ENCODE data around the gene HIVEP1. TPM values are rescaled to one million over a fixed set of nuclear protein-coding genes. Genes with fewer than 3 reads are reported as not detected.

Gene HIVEP1
- total RNA-seq, 1 donor, result 18.8 TPM

DNA sequence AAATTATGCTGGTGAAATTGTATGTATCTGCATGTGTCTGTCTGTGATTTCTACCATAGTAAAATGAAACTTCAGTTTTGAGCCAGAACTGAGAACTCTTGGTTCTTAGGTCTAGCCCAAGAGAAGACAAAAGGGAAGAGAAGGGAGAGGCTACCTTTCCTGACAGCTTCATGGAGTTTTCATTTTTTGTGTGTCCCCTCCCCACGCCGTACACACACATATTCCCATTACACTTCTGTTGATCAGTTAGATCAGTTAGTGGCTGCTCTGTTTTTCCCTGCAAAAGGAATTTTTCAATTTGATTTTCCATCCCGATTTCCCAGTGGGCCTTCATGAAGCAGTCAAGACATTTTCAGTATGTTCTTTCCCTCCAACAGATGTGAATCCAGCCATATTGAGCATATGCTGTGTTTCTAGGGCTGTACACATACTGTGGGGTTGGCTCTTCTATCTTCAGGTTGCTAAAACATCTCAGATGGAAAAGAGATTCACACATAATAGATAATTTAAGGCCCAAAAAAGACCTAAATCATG lies 52.5 kb downstream of the HIVEP1 start:
- H3K9me3 ChIP-seq (ENCODE audit: low read depth, low read length), result no peaks in the 10 kb centered on the region
- H3K27ac ChIP-seq (ENCODE audit: low read depth, low read length), result peak overlapping the region; percentile 32
- TF ChIP-seq, protein P1, sequence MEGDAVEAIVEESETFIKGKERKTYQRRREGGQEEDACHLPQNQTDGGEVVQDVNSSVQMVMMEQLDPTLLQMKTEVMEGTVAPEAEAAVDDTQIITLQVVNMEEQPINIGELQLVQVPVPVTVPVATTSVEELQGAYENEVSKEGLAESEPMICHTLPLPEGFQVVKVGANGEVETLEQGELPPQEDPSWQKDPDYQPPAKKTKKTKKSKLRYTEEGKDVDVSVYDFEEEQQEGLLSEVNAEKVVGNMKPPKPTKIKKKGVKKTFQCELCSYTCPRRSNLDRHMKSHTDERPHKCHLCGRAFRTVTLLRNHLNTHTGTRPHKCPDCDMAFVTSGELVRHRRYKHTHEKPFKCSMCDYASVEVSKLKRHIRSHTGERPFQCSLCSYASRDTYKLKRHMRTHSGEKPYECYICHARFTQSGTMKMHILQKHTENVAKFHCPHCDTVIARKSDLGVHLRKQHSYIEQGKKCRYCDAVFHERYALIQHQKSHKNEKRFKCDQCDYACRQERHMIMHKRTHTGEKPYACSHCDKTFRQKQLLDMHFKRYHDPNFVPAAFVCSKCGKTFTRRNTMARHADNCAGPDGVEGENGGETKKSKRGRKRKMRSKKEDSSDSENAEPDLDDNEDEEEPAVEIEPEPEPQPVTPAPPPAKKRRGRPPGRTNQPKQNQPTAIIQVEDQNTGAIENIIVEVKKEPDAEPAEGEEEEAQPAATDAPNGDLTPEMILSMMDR (IDR thresholded peaks at IDR 0.05; ENCODE audit: extremely low read depth, low read depth, low read length), result no peak
- H3K27me3 ChIP-seq (ENCODE audit: insufficient read depth, low read length), result no peaks in the 10 kb centered on the region
- H4K20me1 ChIP-seq (ENCODE audit: insufficient read depth, low read length), result peaks cover 3% of the 10 kb centered on the region
- H3K79me2 ChIP-seq (ENCODE audit: insufficient read depth, low read length), result peaks cover 35% of the 10 kb centered on the region
- no peak overlapping the region for H3K4me3 ChIP-seq (ENCODE audit: insufficient read depth, low read length)
- H3K36me3 ChIP-seq (ENCODE audit: insufficient read depth, low read length), result no peaks in the 10 kb centered on the region
- peaks cover 8% of the 10 kb centered on the region for H3K4me1 ChIP-seq (ENCODE audit: insufficient read depth, low read length)
- no peak overlapping the region for H2AFZ ChIP-seq (ENCODE audit: low read length)
- no peak for DNase-seq (ENCODE audit: insufficient read length, low spot score, missing footprints)
- H3K4me2 ChIP-seq (ENCODE audit: insufficient read depth, low read length), result no peak overlapping the region

DNA sequence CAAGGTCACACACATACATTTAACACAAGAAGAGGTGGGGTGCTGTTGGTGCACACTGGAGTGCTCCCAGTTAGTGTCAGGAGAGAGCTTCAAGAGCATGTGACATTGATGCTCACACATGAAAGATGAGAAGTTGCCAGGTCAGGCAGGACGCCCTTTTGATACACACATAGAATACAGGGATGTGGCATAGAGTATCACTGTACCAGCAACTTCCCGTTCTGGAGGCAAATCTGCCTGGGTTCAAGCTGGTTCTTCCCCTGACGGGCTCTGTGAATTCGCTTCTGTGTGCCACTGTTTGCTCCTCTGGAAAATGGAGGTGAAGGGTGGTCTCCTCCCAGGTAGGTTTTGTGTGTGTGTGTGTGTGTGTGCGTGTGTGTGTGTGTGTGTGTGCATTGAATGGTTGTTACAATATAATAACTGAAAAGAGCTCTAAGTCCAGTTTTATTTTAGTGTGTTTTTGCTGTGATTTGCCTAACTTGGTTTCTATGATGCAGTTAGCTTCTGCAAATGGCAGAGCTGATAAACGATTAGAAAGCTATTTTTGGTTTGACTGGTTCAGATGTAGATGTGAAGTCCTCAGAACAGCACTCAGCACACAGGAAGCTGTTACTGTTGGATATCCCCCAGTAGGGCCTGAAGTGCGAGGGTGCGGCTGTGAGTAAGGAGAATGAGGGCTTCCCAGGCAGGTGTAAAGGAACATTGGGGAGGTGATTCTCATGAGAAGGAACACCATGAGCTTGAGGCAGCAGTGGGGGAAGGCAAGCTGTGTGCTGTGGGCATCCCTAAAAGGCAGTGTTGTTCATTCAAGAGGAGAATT lies 53.4 kb downstream of the HIVEP1 start:
- H3K4me3 ChIP-seq (ENCODE audit: insufficient read depth, low read length), result no peak overlapping the region
- no peak overlapping the region for H3K27ac ChIP-seq (ENCODE audit: low read depth, low read length)
- H3K79me2 ChIP-seq (ENCODE audit: insufficient read depth, low read length), result peaks cover 36% of the 10 kb centered on the region
- no peak for DNase-seq (ENCODE audit: insufficient read length, low spot score, missing footprints)
- peaks cover 3% of the 10 kb centered on the region for H4K20me1 ChIP-seq (ENCODE audit: insufficient read depth, low read length)
- no peaks in the 10 kb centered on the region for H3K27me3 ChIP-seq (ENCODE audit: insufficient read depth, low read length)
- no peaks in the 10 kb centered on the region for H3K9me3 ChIP-seq (ENCODE audit: low read depth, low read length)
- no peak overlapping the region for H3K4me2 ChIP-seq (ENCODE audit: insufficient read depth, low read length)
- no peaks in the 10 kb centered on the region for H3K36me3 ChIP-seq (ENCODE audit: insufficient read depth, low read length)
- no peak overlapping the region for H2AFZ ChIP-seq (ENCODE audit: low read length)
- H3K4me1 ChIP-seq (ENCODE audit: insufficient read depth, low read length), result peaks cover 8% of the 10 kb centered on the region
- TF ChIP-seq, protein P1 (IDR thresholded peaks at IDR 0.05; ENCODE audit: extremely low read depth, low read depth, low read length), result no peak

DNA sequence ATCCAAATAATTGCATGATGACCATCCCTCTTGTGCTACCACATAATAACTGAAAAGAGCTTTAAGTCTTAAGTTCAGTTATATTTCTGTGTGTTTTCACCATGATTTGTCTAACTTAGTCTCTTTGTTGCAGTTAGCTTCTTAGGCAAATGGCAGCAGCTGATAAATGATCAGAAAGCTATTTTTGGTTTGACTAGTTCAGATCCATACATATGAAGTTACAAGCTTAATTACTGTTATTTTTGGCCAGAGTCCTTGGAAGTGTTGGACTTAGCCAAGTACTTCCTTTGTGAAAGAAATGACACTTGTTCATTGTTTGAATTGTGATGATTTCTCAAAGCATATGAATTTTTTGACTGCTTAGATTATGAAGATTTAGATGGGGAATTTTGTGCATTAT lies 54.2 kb downstream of the HIVEP1 start:
- Histone ChIP-seq H3K9me3 (ENCODE audit: low read depth, low read length) (no peaks in the 10 kb centered on the region), H3K27ac (ENCODE audit: low read depth, low read length) (no peak overlapping the region), H3K27me3 (ENCODE audit: insufficient read depth, low read length) (no peaks in the 10 kb centered on the region), H4K20me1 (ENCODE audit: insufficient read depth, low read length) (peaks cover 3% of the 10 kb centered on the region), H3K4me2 (ENCODE audit: insufficient read depth, low read length) (no peak overlapping the region), H3K36me3 (ENCODE audit: insufficient read depth, low read length) (no peaks in the 10 kb centered on the region), H3K79me2 (ENCODE audit: insufficient read depth, low read length) (peaks cover 34% of the 10 kb centered on the region), H2AFZ (ENCODE audit: low read length) (no peak overlapping the region), H3K4me3 (ENCODE audit: insufficient read depth, low read length) (no peak overlapping the region), H3K4me1 (ENCODE audit: insufficient read depth, low read length) (peaks cover 8% of the 10 kb centered on the region)
- TF ChIP-seq, protein P1 (IDR thresholded peaks at IDR 0.05; ENCODE audit: extremely low read depth, low read depth, low read length), result no peak
- DNase-seq (ENCODE audit: insufficient read length, low spot score, missing footprints), result no peak

DNA sequence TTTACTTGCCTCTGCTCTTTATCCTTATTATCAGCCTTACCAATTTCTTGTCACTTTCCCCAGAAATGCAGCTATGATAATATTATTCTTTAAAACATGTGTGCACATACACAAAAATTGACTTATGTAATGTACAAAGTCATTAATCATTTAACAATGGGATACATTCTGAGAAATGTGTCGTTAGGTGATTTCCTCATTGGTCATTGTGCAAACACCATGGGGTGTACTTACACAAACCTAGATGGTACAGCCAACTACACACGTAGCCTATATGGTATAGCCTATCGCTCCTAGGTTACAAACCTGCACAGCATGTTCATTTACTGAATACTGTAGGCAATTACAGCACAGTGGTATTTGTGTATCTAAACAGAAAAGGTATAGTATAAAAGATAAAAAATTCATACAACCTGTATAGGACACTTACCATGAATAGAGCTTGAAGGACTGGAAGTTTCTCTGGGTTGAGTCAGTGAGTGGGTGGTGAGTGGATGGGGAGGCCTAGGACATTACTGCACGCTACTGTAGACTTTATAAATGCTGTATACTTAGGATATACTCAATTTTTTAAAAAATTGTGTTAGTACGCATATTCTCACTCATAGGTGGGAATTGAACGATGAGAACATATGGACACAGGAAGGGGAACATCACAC lies 56.9 kb downstream of the HIVEP1 start:
- Histone ChIP-seq H3K36me3 (ENCODE audit: insufficient read depth, low read length) (no peaks in the 10 kb centered on the region), H4K20me1 (ENCODE audit: insufficient read depth, low read length) (peaks cover 3% of the 10 kb centered on the region), H3K4me1 (ENCODE audit: insufficient read depth, low read length) (peaks cover 8% of the 10 kb centered on the region), H3K27me3 (ENCODE audit: insufficient read depth, low read length) (no peaks in the 10 kb centered on the region), H2AFZ (ENCODE audit: low read length) (no peak overlapping the region), H3K9me3 (ENCODE audit: low read depth, low read length) (no peaks in the 10 kb centered on the region), H3K4me3 (ENCODE audit: insufficient read depth, low read length) (no peak overlapping the region), H3K79me2 (ENCODE audit: insufficient read depth, low read length) (peaks cover 35% of the 10 kb centered on the region), H3K4me2 (ENCODE audit: insufficient read depth, low read length) (no peak overlapping the region), H3K27ac (ENCODE audit: low read depth, low read length) (no peak overlapping the region)
- no peak for DNase-seq (ENCODE audit: insufficient read length, low spot score, missing footprints)
- TF ChIP-seq, protein P1 (IDR thresholded peaks at IDR 0.05; ENCODE audit: extremely low read depth, low read depth, low read length), result no peak
